GM18520 (cell line): Measurements from ENCODE around the gene RIPK3.
"Not testable (repeated sequence)": the region's sequence is repeated elsewhere in the genome, so short reads cannot be mapped to it uniquely, and the experiment has no call there.

Experiments used
- ATAC-seq: cut with Tn5 transposase; IDR thresholded peaks from one replicate; pipeline ENCODE4 v1.9.1; 2021; ENCODE audit not compliant: unreplicated experiment

Gene RIPK3

GRCh38 chr14:24339284-24340151 lies at the start of gene RIPK3:
Gene RIPK3 (minus strand): TSS chr14:24339991. CDS start chr14:24339826, 165 bp downstream.
- no peak for ATAC-seq

- ATAC-seq: no peak
Observed at GRCh38 chr14:24389226-24389848, 49.5 kb upstream of the RIPK3 start.

GRCh38 chr14:24388474-24389179 lies 48.8 kb upstream of the RIPK3 start:
- ATAC-seq: no peak

GRCh38 chr14:24387579-24387978 lies 47.8 kb upstream of the RIPK3 start:
- not testable (repeated sequence) for ATAC-seq

GRCh38 chr14:24387009-24387345 lies 47.2 kb upstream of the RIPK3 start:
- ATAC-seq: no peak

- ATAC-seq: no peak
Observed at GRCh38 chr14:24385524-24385923, 45.7 kb upstream of the RIPK3 start.

GRCh38 chr14:24384169-24384568 lies 44.4 kb upstream of the RIPK3 start:
- no peak for ATAC-seq

GRCh38 chr14:24382064-24382371 lies 42.2 kb upstream of the RIPK3 start:
- ATAC-seq: no peak

- no peak for ATAC-seq
Observed at GRCh38 chr14:24381363-24382063, 41.7 kb upstream of the RIPK3 start.

GRCh38 chr14:24379907-24380730 lies 40.3 kb upstream of the RIPK3 start:
- no peak for ATAC-seq

- no peak for ATAC-seq
Observed at GRCh38 chr14:24378981-24379906, 39.5 kb upstream of the RIPK3 start.

- no peak for ATAC-seq
Observed at GRCh38 chr14:24378327-24378726, 38.5 kb upstream of the RIPK3 start.

GRCh38 chr14:24377657-24378056 lies 37.9 kb upstream of the RIPK3 start:
- ATAC-seq: no peak

GRCh38 chr14:24377126-24377525 lies 37.3 kb upstream of the RIPK3 start:
- no peak for ATAC-seq

- no peak for ATAC-seq
Observed at GRCh38 chr14:24376448-24377070, 36.8 kb upstream of the RIPK3 start.

- ATAC-seq: no peak
Observed at GRCh38 chr14:24372701-24373416, 33.1 kb upstream of the RIPK3 start.

- ATAC-seq: not testable (repeated sequence)
Observed at GRCh38 chr14:24371605-24372004, 31.8 kb upstream of the RIPK3 start.

GRCh38 chr14:24370748-24371147 lies 31.0 kb upstream of the RIPK3 start:
- ATAC-seq: no peak
